Measurements from ENCODE around the gene B4GALT5. TPM values are rescaled to one million over a fixed set of nuclear protein-coding genes. Genes with fewer than 3 reads are reported as not detected.

B4GALT5 gene
- polyA plus RNA-seq, 1 donor (not counting 4 experiments of a cell fraction or from before 2014, with no cell fraction given) = 23.5 TPM

DNA sequence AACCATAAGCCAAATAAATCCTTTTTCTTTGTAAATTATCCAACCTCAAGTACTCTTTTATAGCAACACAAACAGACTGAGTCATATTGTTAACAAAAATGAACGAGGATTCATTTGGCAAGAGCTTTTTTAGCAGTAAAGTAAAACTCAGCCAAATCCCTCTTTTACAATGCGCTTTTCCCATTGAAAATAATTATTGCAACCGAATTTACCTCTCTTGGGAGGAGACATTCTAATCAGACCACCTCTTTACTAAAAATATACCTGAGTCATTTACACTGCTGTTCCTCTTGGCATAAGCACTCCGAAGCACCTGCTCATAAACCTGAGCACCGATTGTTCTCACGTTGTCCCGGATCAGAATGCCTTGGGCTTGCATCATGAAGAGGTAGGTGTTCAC is 57.4 kb downstream of the B4GALT5 start:
- peaks cover 13% of the 10 kb centered on the region for H4K20me1 ChIP-seq (ENCODE audit: control insufficient read depth, extremely low read depth, insufficient read depth, low read length)
- no peak overlapping the region for H3K9ac ChIP-seq (ENCODE audit: control insufficient read depth, extremely low read depth, insufficient read depth, low read length)
- H3K27me3 ChIP-seq (ENCODE audit: control insufficient read depth, extremely low read depth, insufficient read depth, low read length) = no peaks in the 10 kb centered on the region
- no peak overlapping the region for H3K4me2 ChIP-seq (ENCODE audit: control insufficient read depth, extremely low read depth, insufficient read depth, low read depth, low read length)
- TF ChIP-seq, protein P1, sequence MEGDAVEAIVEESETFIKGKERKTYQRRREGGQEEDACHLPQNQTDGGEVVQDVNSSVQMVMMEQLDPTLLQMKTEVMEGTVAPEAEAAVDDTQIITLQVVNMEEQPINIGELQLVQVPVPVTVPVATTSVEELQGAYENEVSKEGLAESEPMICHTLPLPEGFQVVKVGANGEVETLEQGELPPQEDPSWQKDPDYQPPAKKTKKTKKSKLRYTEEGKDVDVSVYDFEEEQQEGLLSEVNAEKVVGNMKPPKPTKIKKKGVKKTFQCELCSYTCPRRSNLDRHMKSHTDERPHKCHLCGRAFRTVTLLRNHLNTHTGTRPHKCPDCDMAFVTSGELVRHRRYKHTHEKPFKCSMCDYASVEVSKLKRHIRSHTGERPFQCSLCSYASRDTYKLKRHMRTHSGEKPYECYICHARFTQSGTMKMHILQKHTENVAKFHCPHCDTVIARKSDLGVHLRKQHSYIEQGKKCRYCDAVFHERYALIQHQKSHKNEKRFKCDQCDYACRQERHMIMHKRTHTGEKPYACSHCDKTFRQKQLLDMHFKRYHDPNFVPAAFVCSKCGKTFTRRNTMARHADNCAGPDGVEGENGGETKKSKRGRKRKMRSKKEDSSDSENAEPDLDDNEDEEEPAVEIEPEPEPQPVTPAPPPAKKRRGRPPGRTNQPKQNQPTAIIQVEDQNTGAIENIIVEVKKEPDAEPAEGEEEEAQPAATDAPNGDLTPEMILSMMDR (optimal IDR thresholded peaks at IDR 0.05 in 1 of 3, IDR thresholded peaks at IDR 0.05 in 1 of 3, conservative IDR thresholded peaks at IDR 0.05 in 1 of 3; ENCODE audit: extremely low read depth in 1 of 3, insufficient read depth in 2 of 3, low read length in 3 of 3) = no peak
- TF ChIP-seq EZH2 (IDR thresholded peaks at IDR 0.05; ENCODE audit: low read length) = no peak
- H3K4me1 ChIP-seq (ENCODE audit: control insufficient read depth, extremely low read depth, insufficient read depth, low read length) = no peaks in the 10 kb centered on the region
- no peak overlapping the region for H3K4me3 ChIP-seq (ENCODE audit: control insufficient read depth in 2 of 3, extremely low read depth in 1 of 3, insufficient read depth in 2 of 3, low read depth in 1 of 3, low read length in 3 of 3)
- dilution Hi-C loops (cut with MboI; ENCODE audit: extremely low pct_ligation_motif_present, low sequenced_read_pairs) = no loop called here
- FAIRE-seq (no peak), DNase-seq (ENCODE audit: low read depth, low spot score) (no peak)
- no peak overlapping the region for H2AFZ ChIP-seq (ENCODE audit: control insufficient read depth, low read length)
- H3K9me3 ChIP-seq (ENCODE audit: control insufficient read depth, low read depth, low read length) = no peaks in the 10 kb centered on the region
- no peak overlapping the region for H3K27ac ChIP-seq (ENCODE audit: control insufficient read depth, insufficient read depth, low read length)
- H3K79me2 ChIP-seq (ENCODE audit: control insufficient read depth, insufficient read depth, low read length) = peaks cover 29% of the 10 kb centered on the region
- no peaks in the 10 kb centered on the region for H3K9me1 ChIP-seq (ENCODE audit: control insufficient read depth, extremely low read depth, insufficient read depth, low read length)
- H3K36me3 ChIP-seq (ENCODE audit: control insufficient read depth in 2 of 2, extremely low read depth in 1 of 2, insufficient read depth in 2 of 2, low read length in 2 of 2) = peaks cover 18 to 19% of the 10 kb centered on the region in 2 experiments

DNA sequence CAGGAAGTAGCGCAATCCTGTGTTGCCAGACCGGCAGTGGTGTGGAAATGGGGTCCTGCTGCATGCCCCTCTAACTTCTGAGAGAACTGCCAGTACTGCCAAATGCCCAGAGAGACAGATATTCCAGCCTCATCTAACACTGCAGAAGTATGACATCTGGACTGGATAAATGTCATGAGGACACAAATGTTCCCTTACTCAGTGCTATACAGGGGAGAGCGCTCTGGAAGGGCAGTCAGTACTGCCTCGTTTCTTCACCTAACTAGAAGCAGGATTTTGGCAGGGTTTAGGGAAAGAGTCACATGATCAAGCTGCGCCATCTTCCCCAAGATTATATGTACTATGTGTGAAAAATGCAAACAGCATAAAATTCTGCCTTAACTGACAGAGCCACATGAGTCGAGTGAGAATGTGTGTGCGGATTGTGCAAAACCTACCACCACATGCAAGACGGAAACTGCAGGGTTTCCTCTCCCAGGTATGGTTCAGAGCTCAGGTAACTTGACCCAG is 59.7 kb downstream of the B4GALT5 start:
- H3K4me2 ChIP-seq (ENCODE audit: control insufficient read depth, extremely low read depth, insufficient read depth, low read depth, low read length) = no peak overlapping the region
- dilution Hi-C loops (cut with MboI; ENCODE audit: extremely low pct_ligation_motif_present, low sequenced_read_pairs) = no loop called here
- FAIRE-seq = no peak

More for the DNA sequence above, 59.7 kb downstream of the B4GALT5 start:
- Histone ChIP-seq H3K9me1 (ENCODE audit: control insufficient read depth, extremely low read depth, insufficient read depth, low read length) (no peaks in the 10 kb centered on the region), H4K20me1 (ENCODE audit: control insufficient read depth, extremely low read depth, insufficient read depth, low read length) (peaks cover 7% of the 10 kb centered on the region), H3K9ac (ENCODE audit: control insufficient read depth, extremely low read depth, insufficient read depth, low read length) (no peak overlapping the region), H3K27ac (ENCODE audit: control insufficient read depth, insufficient read depth, low read length) (no peak overlapping the region), H3K36me3 (ENCODE audit: control insufficient read depth in 2 of 2, extremely low read depth in 1 of 2, insufficient read depth in 2 of 2, low read length in 2 of 2) (peaks cover 18 to 22% of the 10 kb centered on the region in 2 experiments), H3K79me2 (ENCODE audit: control insufficient read depth, insufficient read depth, low read length) (peaks cover 7% of the 10 kb centered on the region), H3K27me3 (ENCODE audit: control insufficient read depth, extremely low read depth, insufficient read depth, low read length) (no peaks in the 10 kb centered on the region), H2AFZ (ENCODE audit: control insufficient read depth, low read length) (no peak overlapping the region), H3K9me3 (ENCODE audit: control insufficient read depth, low read depth, low read length) (no peaks in the 10 kb centered on the region), H3K4me1 (ENCODE audit: control insufficient read depth, extremely low read depth, insufficient read depth, low read length) (no peaks in the 10 kb centered on the region), H3K4me3 (ENCODE audit: control insufficient read depth in 2 of 3, extremely low read depth in 1 of 3, insufficient read depth in 2 of 3, low read depth in 1 of 3, low read length in 3 of 3) (no peak overlapping the region)
- TF ChIP-seq, protein P1 (optimal IDR thresholded peaks at IDR 0.05 in 1 of 3, IDR thresholded peaks at IDR 0.05 in 1 of 3, conservative IDR thresholded peaks at IDR 0.05 in 1 of 3; ENCODE audit: extremely low read depth in 1 of 3, insufficient read depth in 2 of 3, low read length in 3 of 3) = no peak
- no peak for TF ChIP-seq EZH2 (IDR thresholded peaks at IDR 0.05; ENCODE audit: low read length)
- no peak for DNase-seq (ENCODE audit: low read depth, low spot score)
